IMR-90 (cell line): ENCODE results near the gene SCNM1. TPM values are rescaled to one million over a fixed set of nuclear protein-coding genes. Genes with fewer than 3 reads are reported as not detected.
A peak's percentile ranks its signal among the peaks of the same experiment; 100 is the strongest.

Source experiments
- ATAC-seq: fragments of 200-7000 bp; cut with Tn5 transposase; 2 replicates; pipeline ENCODE4 v1.9.1; 2020; ENCODE audit warnings: low read depth, mild to moderate bottlenecking, moderate library complexity
- BruUV-seq: library from RNA; stranded (reverse); fragments of 400-500 nt; replicated peaks from 2 replicates; lab custom pipeline; 2021; lab: Mats Ljungman, UMichigan
- CTCF ChIA-PET: fragments of 300-600 bp; formaldehyde crosslinking; extraction: SDS; loops from one replicate; lab custom pipeline; 2021; ENCODE audit warnings: antibody characterized with exemption; lab: Yijun Ruan, JAX
- POLR2A ChIA-PET: fragments of 300-600 bp; sonication (Branson Sonifier 250); formaldehyde crosslinking; loops from one replicate; lab custom pipeline; 2022; ENCODE audit warnings: antibody characterized with exemption; ENCODE audit not compliant: unreplicated experiment; lab: Charles Lee
- DNase-seq: peaks from one replicate; pipeline ENCODE4 v3.0.0; 2013
- H2AFZ ChIP-seq: replicated peaks from 2 replicates; pipeline ENCODE3; 2013; ENCODE audit warnings: low read length, mild to moderate bottlenecking; ENCODE audit not compliant: poor library complexity
- H2AK5ac ChIP-seq: 2 replicates; pipeline ENCODE4 v1.6.1; 2013; ENCODE audit warnings: low read depth, low read length, inconsistent platforms
- H2AK9ac ChIP-seq: replicated peaks from 2 replicates; pipeline ENCODE3; 2013; ENCODE audit warnings: mild to moderate bottlenecking, low read depth, low read length, moderate library complexity; ENCODE audit not compliant: poor library complexity
- H2BK120ac ChIP-seq: 2 replicates; pipeline ENCODE4 v1.6.1; 2013; ENCODE audit warnings: low read depth, low read length, inconsistent platforms
- H2BK15ac ChIP-seq: 3 replicates; pipeline ENCODE4 v1.6.1; 2013; ENCODE audit warnings: low read depth, low read length, inconsistent platforms
- H2BK20ac ChIP-seq: 2 replicates; pipeline ENCODE4 v1.6.1; 2013; ENCODE audit warnings: low read depth, mild to moderate bottlenecking, inconsistent platforms, low read length, moderate library complexity
- H2BK5ac ChIP-seq: 2 replicates; pipeline ENCODE4 v1.6.1; 2013; ENCODE audit warnings: mild to moderate bottlenecking, low read depth, low read length, inconsistent platforms; ENCODE audit not compliant: poor library complexity, severe bottlenecking
- H3K14ac ChIP-seq: replicated peaks from 2 replicates; pipeline ENCODE4 v1.6.1; 2013; ENCODE audit warnings: low read depth, low read length, inconsistent platforms
- H3K18ac ChIP-seq: 2 replicates; pipeline ENCODE4 v1.6.1; 2013; ENCODE audit warnings: low read depth, low read length, control low read depth
- H3K23ac ChIP-seq: 2 replicates; pipeline ENCODE4 v1.6.1; 2013; ENCODE audit warnings: low read depth, low read length, inconsistent platforms
- H3K27ac ChIP-seq: 2 replicates; pipeline ENCODE4 v1.5.1; 2013; ENCODE audit warnings: mild to moderate bottlenecking, control low read depth, low read length; ENCODE audit not compliant: insufficient read depth
- H3K27me3 ChIP-seq: 2 replicates; pipeline ENCODE4 v1.6.1; 2013; ENCODE audit warnings: low read length; ENCODE audit not compliant: control insufficient read depth, insufficient read depth
- H3K36me3 ChIP-seq: 2 replicates; pipeline ENCODE4 v1.6.1; 2013; ENCODE audit warnings: low read length, mixed read lengths; ENCODE audit not compliant: control insufficient read depth, insufficient read depth
- H3K4ac ChIP-seq: 2 replicates; pipeline ENCODE4 v1.6.1; 2013; ENCODE audit warnings: low read depth, low read length, inconsistent platforms
- H3K4me1 ChIP-seq: 2 replicates; pipeline ENCODE4 v1.6.1; 2013; ENCODE audit warnings: low read length, mixed read lengths; ENCODE audit not compliant: control insufficient read depth, insufficient read depth
- H3K4me2 ChIP-seq: 2 replicates; pipeline ENCODE4 v1.6.1; 2013; ENCODE audit warnings: low read depth, mild to moderate bottlenecking, control low read depth, low read length, moderate library complexity
- H3K4me3 ChIP-seq: 2 replicates; pipeline ENCODE4 v1.5.1; 2013; ENCODE audit warnings: low read depth, mild to moderate bottlenecking, control low read depth, low read length, moderate library complexity; ENCODE audit not compliant: insufficient read depth
- H3K56ac ChIP-seq: 2 replicates; pipeline ENCODE4 v1.6.1; 2013; ENCODE audit warnings: low read length, inconsistent platforms; ENCODE audit not compliant: insufficient read depth; ENCODE audit errors: extremely low read depth
- H3K79me1 ChIP-seq, 2 experiments: 2 replicates each; pipeline ENCODE4 v1.6.1; 2013; ENCODE audit warnings: low read length in 2 of 2, inconsistent platforms in 1 of 2, low read depth in 1 of 2
- H3K9ac ChIP-seq: 2 replicates; pipeline ENCODE4 v1.6.1; 2013; ENCODE audit warnings: low read depth, low read length, control low read depth
- H3K9me1 ChIP-seq: 2 replicates; pipeline ENCODE4 v1.6.1; 2013; ENCODE audit warnings: low read length, inconsistent platforms; ENCODE audit not compliant: insufficient read depth
- H3K9me3 ChIP-seq: 2 replicates; pipeline ENCODE4 v1.6.1; 2013; ENCODE audit warnings: low read length; ENCODE audit not compliant: control insufficient read depth, insufficient read depth
- H4K20me1 ChIP-seq: 2 replicates; pipeline ENCODE4 v1.6.1; 2013; ENCODE audit warnings: low read length, inconsistent platforms; ENCODE audit not compliant: insufficient read depth
- H4K5ac ChIP-seq: 2 replicates; pipeline ENCODE4 v1.6.1; 2013; ENCODE audit warnings: mild to moderate bottlenecking, low read depth, low read length, control low read depth
- H4K8ac ChIP-seq, 2 experiments: 2 replicates each; pipeline ENCODE4 v1.6.1; 2013; ENCODE audit warnings: low read depth in 2 of 2, low read length in 2 of 2, control low read depth in 1 of 2, inconsistent platforms in 1 of 2
- H4K91ac ChIP-seq: 2 replicates; pipeline ENCODE4 v1.6.1; 2013; ENCODE audit warnings: low read depth, low read length, inconsistent platforms; ENCODE audit not compliant: insufficient read depth
- CHD1 ChIP-seq: IDR thresholded peaks from 2 replicates; pipeline ENCODE4 v1.6.1; 2012; ENCODE audit warnings: low read depth, low read length, improper control_type of control experiment
- MAZ ChIP-seq: IDR thresholded peaks from 2 replicates; pipeline ENCODE4 v1.6.1; 2012; ENCODE audit warnings: low read depth, mild to moderate bottlenecking, low read length, improper control_type of control experiment, moderate library complexity, borderline replicate concordance
- POLR2A ChIP-seq: IDR thresholded peaks from 2 replicates; pipeline ENCODE4 v1.6.1; 2012; ENCODE audit warnings: mild to moderate bottlenecking, low read depth, low read length
- RFX5 ChIP-seq: IDR thresholded peaks from 2 replicates; pipeline ENCODE4 v1.8.0; 2012; ENCODE audit warnings: low read depth, mild to moderate bottlenecking, low read length, moderate library complexity
- WGBS, 2 experiments: methylation state at CpG; one replicate each; pipeline versions ENCODE4 v1.1.5 to v1.1.7; 2013; ENCODE audit warnings: missing lambda C conversion rate in 2 of 2; ENCODE audit not compliant: insufficient read length in 1 of 2; ENCODE audit errors: extremely low coverage in 2 of 2; 5-methylcytosine and 5-hydroxymethylcytosine counted together
- dilution Hi-C: fragments of 300-500 bp; cut with HindIII; formaldehyde crosslinking; loops from one replicate; pipeline ENCODE4 v1.14.3; 2018; ENCODE audit warnings: low sequenced_read_pairs; ENCODE audit not compliant: unreplicated experiment
- in situ Hi-C: fragments of 300-500 bp; cut with MboI; formaldehyde crosslinking; loops from 3 replicates; pipeline ENCODE4 v1.14.3; 2019; ENCODE audit warnings: low sequenced_read_pairs, inconsistent platforms, mixed read lengths
- intact Hi-C: fragments of 100-400 bp; cut with micrococcal nuclease; formaldehyde crosslinking; loops from 2 replicates; pipeline ENCODE4 v1.10.0; 2022
- polyA plus RNA-seq, 3 experiments: library from polyadenylated mRNA; depleted of rRNA; stranded (reverse); fragments of >200 nt; gene quantifications; 2 replicates each; pipeline ENCODE4 v1.2.3, GENCODE V29; 2012; ENCODE audit warnings: low replicate concordance in 1 of 3
- total RNA-seq: library from RNA; depleted of rRNA; stranded (reverse); fragments of >200 nt; gene quantifications from 2 replicates; pipeline ENCODE4 v1.2.3, GENCODE V29; 2012

The SCNM1 gene
- total and polyA plus RNA-seq, 2 of the 4 experiments (the other 2 are of a cell fraction): 27.4 to 33.2 TPM

- H4K8ac ChIP-seq: 0 out of 4 replicates have a peak overlapping the region, but pooled peaks of 1 of the 2 experiments have one; percentile 96
- in situ Hi-C loops: no loop called here
- no peak overlapping the region for H3K56ac ChIP-seq
- ATAC-seq: no peak
- H3K9me1 ChIP-seq: peaks cover 3% of the 10 kb centered on the region; the same call in 1 of the 2 replicates
- peak overlapping the region; percentile 59 for H2AK9ac ChIP-seq
- peak overlapping the region; percentile 93; the same call in 1 of the 2 replicates for H3K14ac ChIP-seq
- H4K20me1 ChIP-seq: no peaks in the 10 kb centered on the region
- no peaks in the 10 kb centered on the region for H3K9me3 ChIP-seq
- peak overlapping the region; percentile 83; the same call in 1 of the 2 replicates for H3K4me2 ChIP-seq
- no peak for TF ChIP-seq MAZ
- TF ChIP-seq RFX5: no peak
- TF ChIP-seq POLR2A: no peak
- no peak for TF ChIP-seq CHD1
- no TSS peak for BruUV-seq
- DNase-seq: no peak
- 0 out of 2 replicates have a peak overlapping the region, but pooled peaks have one; percentile 97 for H3K23ac ChIP-seq
- peaks cover 10 to 43% of the 10 kb centered on the region in 2 experiments for H3K79me1 ChIP-seq
- H2BK20ac ChIP-seq: no peak overlapping the region
- no peak overlapping the region for H4K91ac ChIP-seq
- H2BK15ac ChIP-seq: no peak overlapping the region
- peak overlapping the region; percentile 65; the same call in 1 of the 2 replicates for H3K4me3 ChIP-seq
- peaks cover 23% of the 10 kb centered on the region for H3K36me3 ChIP-seq
- POLR2A ChIA-PET: no interaction called here
- H3K27me3 ChIP-seq: no peaks in the 10 kb centered on the region
- H4K5ac ChIP-seq: no peak overlapping the region
- peak overlapping the region; percentile 87; the same call in 1 of the 2 replicates for H3K4ac ChIP-seq
- H2BK5ac ChIP-seq: no peak overlapping the region
- dilution Hi-C loops: no loop called here
- no peak overlapping the region for H3K27ac ChIP-seq
- CTCF ChIA-PET: interaction anchor here (0.7 kb wide), 1 partner anchor 67 kb away, joined by 3 read pairs; no protein-coding TSS in a partner anchor
- no peak overlapping the region for H3K18ac ChIP-seq
- H2AFZ ChIP-seq: no peak overlapping the region
- H2BK120ac ChIP-seq: no peak overlapping the region
- H3K4me1 ChIP-seq: peaks cover 4% of the 10 kb centered on the region
- H2AK5ac ChIP-seq: peak overlapping the region; percentile 44; the same call in 1 of the 2 replicates
- WGBS, 2 experiments: no CpG with 5 or more reads among the region's 6 CpGs
- peak overlapping the region; percentile 90; the same call in 1 of the 2 replicates for H3K9ac ChIP-seq
- intact Hi-C loops: no loop called here
These were observed 1.2 kb downstream of the SCNM1 start for GRCh38 chr1:151167116-151167515.
